Panc1 (cell line): ENCODE data around the gene SAPCD1. TPM values are rescaled to one million over a fixed set of nuclear protein-coding genes. Genes with fewer than 3 reads are reported as not detected.
"Not testable (repeated sequence)": the region's sequence is repeated elsewhere in the genome, so short reads cannot be mapped to it uniquely, and the experiment has no call there.

Source experiments
- ATAC-seq: fragments of 200-7000 bp; cut with Tn5 transposase; 2 replicates; pipeline ENCODE4 v1.9.1; 2020; ENCODE audit warnings: mild to moderate bottlenecking, moderate library complexity
- BruUV-seq: library from RNA; stranded (reverse); fragments of 400-500 nt; replicated peaks from 2 replicates; lab custom pipeline; 2021; lab: Mats Ljungman, UMichigan
- CTCF ChIA-PET: fragments of 300-600 bp; sonication (Branson Sonifier 250); formaldehyde crosslinking; loops from one replicate; lab custom pipeline; 2022; ENCODE audit warnings: antibody characterized with exemption; lab: Charles Lee
- POLR2A ChIA-PET: fragments of 300-600 bp; sonication (Branson Sonifier 250); formaldehyde crosslinking; loops from one replicate; lab custom pipeline; 2022; ENCODE audit warnings: antibody characterized with exemption; lab: Charles Lee
- DNase-seq: peaks from one replicate; pipeline ENCODE4 v3.0.0-alpha.2; 2010; ENCODE audit warnings: low read depth, low spot score
- H3K27ac ChIP-seq: 2 replicates; pipeline ENCODE4 v1.5.1; 2011; ENCODE audit warnings: mild to moderate bottlenecking, low read length, inconsistent platforms
- H3K27me3 ChIP-seq: fragments of 200-500 bp; sonication (Bioruptor generic); 2 replicates; pipeline ENCODE4 v1.6.0; 2014; ENCODE audit warnings: low read length, inconsistent platforms; ENCODE audit not compliant: control insufficient read depth, insufficient read depth
- H3K36me3 ChIP-seq: fragments of 200-500 bp; sonication (Bioruptor generic); 2 replicates; pipeline ENCODE4 v1.5.1; 2014; ENCODE audit warnings: inconsistent platforms, mild to moderate bottlenecking, low read length, moderate library complexity; ENCODE audit not compliant: control insufficient read depth, insufficient read depth
- H3K4me1 ChIP-seq: 2 replicates; pipeline ENCODE4 v1.5.1; 2011; ENCODE audit warnings: inconsistent platforms, mild to moderate bottlenecking, low read length, moderate library complexity; ENCODE audit not compliant: control insufficient read depth, insufficient read depth
- H3K4me3 ChIP-seq, 2 experiments: 2 replicates each; pipeline ENCODE4 v1.5.1; 2011 to 2012; ENCODE audit warnings: low read depth in 2 of 2, low read length in 2 of 2, mild to moderate bottlenecking in 2 of 2, inconsistent platforms in 1 of 2, moderate library complexity in 1 of 2
- H3K9me3 ChIP-seq: fragments of 200-500 bp; sonication (Bioruptor generic); 2 replicates; pipeline ENCODE4 v1.5.1; 2014; ENCODE audit warnings: low read depth, mild to moderate bottlenecking, inconsistent platforms, low read length, moderate library complexity; ENCODE audit not compliant: control insufficient read depth, insufficient read depth
- CTCF ChIP-seq: fragments of 450-650 bp; IDR thresholded peaks from 2 replicates; pipeline ENCODE4 v1.5.1; 2017; ENCODE audit warnings: mild to moderate bottlenecking
- POLR2AphosphoS5 ChIP-seq: IDR thresholded peaks from 2 replicates; pipeline ENCODE4 v1.6.1; 2012; ENCODE audit warnings: mild to moderate bottlenecking, low read depth, low read length, moderate library complexity
- REST ChIP-seq, 2 experiments: IDR thresholded peaks; 2 replicates each; pipeline ENCODE4 v1.6.1; 2011 to 2012; ENCODE audit warnings: low read depth in 2 of 2, control low read depth in 1 of 2, low read length in 1 of 2, mild to moderate bottlenecking in 1 of 2, moderate library complexity in 1 of 2; ENCODE audit not compliant: insufficient read depth in 1 of 2
- SIN3A ChIP-seq: IDR thresholded peaks from 2 replicates; pipeline ENCODE4 v1.6.1; 2012; ENCODE audit warnings: low read depth, mild to moderate bottlenecking, low read length, moderate library complexity, borderline replicate concordance; ENCODE audit not compliant: insufficient read depth
- TCF7L2 ChIP-seq: IDR thresholded peaks from 2 replicates; pipeline ENCODE4 v1.6.1; 2011; ENCODE audit warnings: mild to moderate bottlenecking, low read depth, low read length, inconsistent platforms
- in situ Hi-C: cut with HindIII; loops from 2 replicates; pipeline ENCODE4 v1.10.0; 2016; ENCODE audit warnings: low sequenced_read_pairs, low pct_unique_long_range_greater_than_20kb
- intact Hi-C: fragments of 100-400 bp; cut with micrococcal nuclease; formaldehyde crosslinking; loops from one replicate; pipeline ENCODE4 v1.10.0; 2022; ENCODE audit not compliant: unreplicated experiment
- total RNA-seq: library from RNA; stranded (reverse); gene quantifications from one replicate; pipeline ENCODE4 v1.2.1, GENCODE V29; 2021; ENCODE audit not compliant: unreplicated experiment

The SAPCD1 gene
- total RNA-seq, 1 experiment from 2014 or later: 6.3 TPM

- TF ChIP-seq POLR2AphosphoS5 (no peak), REST (IDR thresholded peaks at IDR 0.05; ENCODE audit: insufficient read depth in 1 of 2, low read depth in 2 of 2, low read length in 1 of 2) (no peak), SIN3A (no peak), TCF7L2 (no peak), CTCF (no peak)
- no TSS peak for BruUV-seq
- intact Hi-C loops: no loop called here
- CTCF ChIA-PET: interaction anchor here (0.5 to 1.5 kb wide), 2 partner anchors 15 to 17 kb away, joined by 3 to 5 read pairs; partner anchors contain the start of gene LSM2
- H3K4me3 ChIP-seq: 0 out of 4 replicates have a peak overlapping the region, but pooled peaks of 1 of the 2 experiments have one; percentile 99
- H3K9me3 ChIP-seq: no peaks in the 10 kb centered on the region
- peak overlapping the region; percentile 99 for H3K27ac ChIP-seq
- ATAC-seq: no peak
- POLR2A ChIA-PET: no interaction called here
- in situ Hi-C loops: no loop called here
- H3K36me3 ChIP-seq: peaks cover 14% of the 10 kb centered on the region
- peaks cover 21% of the 10 kb centered on the region for H3K4me1 ChIP-seq
- no peak for DNase-seq
- no peaks in the 10 kb centered on the region for H3K27me3 ChIP-seq
Measured at GRCh38 chr6:31792090-31792374, 29.6 kb downstream of the SAPCD1 start.

GRCh38 chr6:31792761-31793171 is 30.3 kb downstream of the SAPCD1 start:
- no peak for DNase-seq
- Histone ChIP-seq H3K4me3 (peak overlapping the region; percentile 92 to 99), H3K9me3 (no peaks in the 10 kb centered on the region), H3K27ac (peak overlapping the region; percentile 99), H3K27me3 (no peaks in the 10 kb centered on the region), H3K36me3 (peaks cover 14% of the 10 kb centered on the region), H3K4me1 (peaks cover 21% of the 10 kb centered on the region)
- no TSS peak for BruUV-seq
- intact Hi-C loops (no loop called here), in situ Hi-C loops (no loop called here)
- ChIA-PET POLR2A (interaction anchor here (0.6 kb wide), 2 partner anchors 35 to 63 kb away, joined by 3 to 5 read pairs; partner anchors contain the start of gene HSPA1B), CTCF (no interaction called here)
- TF ChIP-seq TCF7L2 (no peak), SIN3A (0 out of 2 replicates have a peak, but pooled peaks have one; percentile 22)
- ATAC-seq: peak; percentile 34

GRCh38 chr6:31793927-31794245 is 31.4 kb downstream of the SAPCD1 start:
- POLR2A ChIA-PET: interaction anchor here (0.7 kb wide), 1 partner anchor 40 kb away, joined by 6 read pairs; no protein-coding TSS in a partner anchor
- BruUV-seq, CTCF ChIA-PET: not testable (repeated sequence)

More at GRCh38 chr6:31793927-31794245, 31.4 kb downstream of the SAPCD1 start:
- DNase-seq, in situ Hi-C loops, intact Hi-C loops, H3K9me3 ChIP-seq, H3K27me3 ChIP-seq, ATAC-seq: not testable (repeated sequence)
- Histone ChIP-seq H3K4me3 (peak overlapping the region; percentile 92 to 99), H3K4me1 (peaks cover 21% of the 10 kb centered on the region), H3K36me3 (peaks cover 13% of the 10 kb centered on the region), H3K27ac (peak overlapping the region; percentile 99)
